GM23338 (cell line): ENCODE data around the gene RAB9A. TPM values are rescaled to one million over a fixed set of nuclear protein-coding genes. Genes with fewer than 3 reads are reported as not detected.
A peak's percentile ranks its signal among the peaks of the same experiment; 100 is the strongest.

Experiments
- ATAC-seq: fragments of 200-7000 bp; cut with Tn5 transposase; 3 replicates; pipeline ENCODE4 v1.9.1; 2020
- DNase-seq: peaks from one replicate; pipeline ENCODE4 v3.0.0-alpha.2; 2015; ENCODE audit warnings: low spot score
- H2AFZ ChIP-seq: fragments of 200-600 bp; sonication (generic); 2 replicates; pipeline ENCODE4 v1.8.0; 2016; ENCODE audit warnings: antibody characterized with exemption, mild to moderate bottlenecking, moderate library complexity
- H3F3A ChIP-seq: fragments of 200-600 bp; sonication (generic); replicated peaks from 2 replicates; pipeline ENCODE4 v1.8.0; 2017; ENCODE audit warnings: antibody characterized with exemption, mixed run types, low read depth
- H3K27ac ChIP-seq: fragments of 200-600 bp; sonication (generic); 2 replicates; pipeline ENCODE4 v1.6.1; 2016; ENCODE audit warnings: low read depth
- H3K27me3 ChIP-seq: fragments of 200-600 bp; sonication (generic); 2 replicates; pipeline ENCODE4 v1.8.0; 2016; ENCODE audit warnings: mild to moderate bottlenecking, mixed run types, moderate library complexity; ENCODE audit not compliant: insufficient read depth
- H3K36me3 ChIP-seq: fragments of 200-600 bp; sonication (generic); 2 replicates; pipeline ENCODE4 v1.8.0; 2016; ENCODE audit warnings: mild to moderate bottlenecking; ENCODE audit not compliant: insufficient read depth
- H3K4me1 ChIP-seq: fragments of 200-600 bp; sonication (generic); 2 replicates; pipeline ENCODE4 v1.8.0; 2016; ENCODE audit warnings: mild to moderate bottlenecking, moderate library complexity; ENCODE audit not compliant: insufficient read depth
- H3K4me2 ChIP-seq: fragments of 200-600 bp; sonication (generic); 2 replicates; pipeline ENCODE4 v1.7.1; 2017; ENCODE audit warnings: mixed run types
- H3K4me3 ChIP-seq: fragments of 200-600 bp; sonication (generic); 2 replicates; pipeline ENCODE4 v1.6.1; 2016; ENCODE audit warnings: mixed run types
- H3K79me2 ChIP-seq: fragments of 200-600 bp; sonication (generic); replicated peaks from 2 replicates; pipeline ENCODE4 v1.8.0; 2017; ENCODE audit warnings: mild to moderate bottlenecking; ENCODE audit not compliant: insufficient read depth
- H3K9me2 ChIP-seq: fragments of 200-600 bp; sonication (generic); 2 replicates; pipeline ENCODE4 v1.8.0; 2017; ENCODE audit not compliant: insufficient read depth
- H4K20me1 ChIP-seq: fragments of 200-600 bp; sonication (generic); replicated peaks from 2 replicates; pipeline ENCODE4 v1.8.0; 2017; ENCODE audit warnings: mild to moderate bottlenecking; ENCODE audit not compliant: insufficient read depth
- H3K27ac Mint-ChIP-seq: 2 replicates; pipeline ENCODE4 v1.8.0; 2020; ENCODE audit warnings: inconsistent platforms, mild to moderate bottlenecking, moderate library complexity, mixed read lengths
- H3K27me3 Mint-ChIP-seq: 3 replicates; pipeline ENCODE4 v1.8.0; 2022; ENCODE audit warnings: low read depth, mild to moderate bottlenecking, moderate library complexity, mixed read lengths, inconsistent platforms; ENCODE audit not compliant: insufficient read depth, poor library complexity
- H3K36me3 Mint-ChIP-seq: 3 replicates; pipeline ENCODE4 v1.8.0; 2021; ENCODE audit warnings: low read depth, mild to moderate bottlenecking, inconsistent platforms, moderate library complexity, mixed read lengths
- H3K4me1 Mint-ChIP-seq: 3 replicates; pipeline ENCODE4 v1.8.0; 2020; ENCODE audit warnings: mild to moderate bottlenecking, inconsistent platforms, mixed read lengths
- H3K4me3 Mint-ChIP-seq: 3 replicates; pipeline ENCODE4 v1.8.0; 2021; ENCODE audit warnings: moderate library complexity, mild to moderate bottlenecking, inconsistent platforms, mixed read lengths
- H3K9me3 Mint-ChIP-seq: 3 replicates; pipeline ENCODE4 v1.8.0; 2020; ENCODE audit warnings: moderate library complexity, mild to moderate bottlenecking, inconsistent platforms, mixed read lengths
- ETS1 ChIP-seq: IDR thresholded peaks from 2 replicates; pipeline ENCODE4 v1.6.1; 2016; ENCODE audit warnings: antibody characterized with exemption
- EZH2 ChIP-seq: fragments of 200-600 bp; sonication (generic); IDR thresholded peaks from one replicate; pipeline ENCODE4 v1.8.0; 2017; ENCODE audit warnings: antibody characterized with exemption, mild to moderate bottlenecking, low read depth; ENCODE audit not compliant: unreplicated experiment
- EZH2phosphoT487 ChIP-seq: fragments of 200-600 bp; sonication (generic); IDR thresholded peaks from one replicate; pipeline ENCODE4 v1.8.1; 2018; ENCODE audit warnings: antibody characterized with exemption; ENCODE audit not compliant: unreplicated experiment
- JUNB ChIP-seq: IDR thresholded peaks from one replicate; pipeline ENCODE4 v1.6.1; 2016; ENCODE audit warnings: antibody characterized with exemption; ENCODE audit not compliant: unreplicated experiment
- NANOG ChIP-seq: IDR thresholded peaks from 2 replicates; pipeline ENCODE4 v1.6.1; 2016; ENCODE audit warnings: antibody characterized with exemption, borderline replicate concordance
- POLR2AphosphoS5 ChIP-seq: IDR thresholded peaks from 2 replicates; pipeline ENCODE4 v1.6.1; 2016; ENCODE audit warnings: antibody characterized with exemption, low read depth
- REST ChIP-seq: IDR thresholded peaks from one replicate; pipeline ENCODE4 v1.6.1; 2018; ENCODE audit warnings: antibody characterized with exemption; ENCODE audit not compliant: unreplicated experiment
- ZNF114 ChIP-seq: fragments of 250-450 bp; sonication (Bioruptor Pico); IDR thresholded peaks from 2 replicates; pipeline ENCODE4 v1.5.0; 2020; ENCODE audit warnings: mild to moderate bottlenecking, moderate library complexity
- ZNF331 ChIP-seq: fragments of 250-450 bp; sonication (Bioruptor Pico); IDR thresholded peaks from 2 replicates; pipeline ENCODE4 v1.5.0; 2020; ENCODE audit warnings: low read depth, mild to moderate bottlenecking, moderate library complexity
- polyA plus RNA-seq: library from polyadenylated mRNA; unstranded; fragments of >200 nt; fragmentation: Nextera tagmentation; extraction: Ambion mirVana; gene quantifications from 2 replicates; pipeline ENCODE4 v1.2.1, GENCODE V29; 2016
- total RNA-seq: library from RNA; depleted of rRNA; stranded (reverse); fragments of >200 nt; shearing (Covaris generic); gene quantifications from 2 replicates; pipeline ENCODE4 v1.2.3, GENCODE V29; 2014

RAB9A gene
- total and polyA plus RNA-seq, 2 experiments from 2014 or later = 43.3 to 45.1 TPM

GRCh38 chrX:13700380-13700779, 11.5 kb downstream of the RAB9A start:
- no peak overlapping the region for H3K4me3 ChIP-seq
- H3K4me2 ChIP-seq = no peak overlapping the region
- TF ChIP-seq JUNB (no peak), POLR2AphosphoS5 (no peak)
- H3K9me2 ChIP-seq = no peaks in the 10 kb centered on the region
- Mint-ChIP-seq H3K27me3 (peaks cover under 1% of the 10 kb centered on the region), H3K4me3 (no peak overlapping the region), H3K4me1 (peaks cover 37% of the 10 kb centered on the region), H3K9me3 (no peaks in the 10 kb centered on the region), H3K27ac (no peak overlapping the region), H3K36me3 (no peaks in the 10 kb centered on the region; the same call in 2 of the 3 replicates)
- H3K36me3 ChIP-seq = no peaks in the 10 kb centered on the region
- no peak overlapping the region for H2AFZ ChIP-seq
- H3F3A ChIP-seq = no peaks in the 10 kb centered on the region
- no peaks in the 10 kb centered on the region for H3K4me1 ChIP-seq
- no peak overlapping the region for H3K27ac ChIP-seq
- H3K79me2 ChIP-seq = peaks cover 94% of the 10 kb centered on the region
- ATAC-seq (no peak), DNase-seq (no peak)
- H4K20me1 ChIP-seq = peaks cover 8% of the 10 kb centered on the region; the same call in 1 of the 2 replicates
- no peaks in the 10 kb centered on the region for H3K27me3 ChIP-seq

GRCh38 chrX:13702111-13702789, 13.3 kb downstream of the RAB9A start:
- TF ChIP-seq POLR2AphosphoS5 = no peak
- TF ChIP-seq REST = no peak
- TF ChIP-seq ETS1 = no peak
- no peak for TF ChIP-seq ZNF114
- no peak for TF ChIP-seq EZH2
- no peak for TF ChIP-seq JUNB
- TF ChIP-seq EZH2phosphoT487 = no peak
- no peak for TF ChIP-seq ZNF331 (CRISPR knock-in tag)
- TF ChIP-seq NANOG = no peak
- no peak overlapping the region for H3K27ac ChIP-seq
- Mint-ChIP-seq H3K9me3 (no peaks in the 10 kb centered on the region), H3K4me1 (peaks cover 27% of the 10 kb centered on the region), H3K4me3 (no peak overlapping the region), H3K27ac (peak overlapping the region; percentile 76; the same call in 1 of the 2 replicates), H3K36me3 (no peaks in the 10 kb centered on the region), H3K27me3 (peaks cover 4% of the 10 kb centered on the region)
- no peaks in the 10 kb centered on the region for H3F3A ChIP-seq
- DNase-seq (no peak), ATAC-seq (no peak; the same call in 2 of the 3 replicates)
- H3K4me2 ChIP-seq = no peak overlapping the region
- peaks cover 83% of the 10 kb centered on the region for H3K79me2 ChIP-seq
- no peaks in the 10 kb centered on the region for H3K9me2 ChIP-seq
- no peaks in the 10 kb centered on the region for H3K4me1 ChIP-seq
- H3K4me3 ChIP-seq = no peak overlapping the region
- peaks cover 7% of the 10 kb centered on the region; the same call in 1 of the 2 replicates for H4K20me1 ChIP-seq
- no peaks in the 10 kb centered on the region for H3K36me3 ChIP-seq
- H2AFZ ChIP-seq = no peak overlapping the region
- no peaks in the 10 kb centered on the region for H3K27me3 ChIP-seq
